CD14-positive monocyte (primary cell): ENCODE measurements around the gene LYPD6. TPM values are rescaled to one million over a fixed set of nuclear protein-coding genes. Genes with fewer than 3 reads are reported as not detected.

ENCODE experiments used
- DNase-seq, 3 donors: peaks; one replicate each; pipeline ENCODE4 v3.0.0-alpha.2; 2011 to 2022
- H2AFZ ChIP-seq: 2 replicates; pipeline ENCODE4 v1.6.0; 2012; ENCODE audit warnings: mild to moderate bottlenecking, low read depth, low read length, inconsistent platforms; ENCODE audit not compliant: insufficient read depth, poor library complexity, severe bottlenecking
- H3K27ac ChIP-seq, 2 donors: 1 replicate in 1 of 2; 2 replicates in 1 of 2; pipeline ENCODE4 v1.5.1; 2012 to 2013; ENCODE audit warnings: low read length in 2 of 2, control low read depth in 1 of 2, inconsistent platforms in 1 of 2, low read depth in 1 of 2, mild to moderate bottlenecking in 1 of 2
- H3K27me3 ChIP-seq, 2 donors: one replicate each; pipeline versions ENCODE4 v1.6.0 to v1.6.1; 2011 to 2013; ENCODE audit warnings: low read length in 2 of 2; ENCODE audit not compliant: control insufficient read depth in 2 of 2, insufficient read depth in 2 of 2
- H3K36me3 ChIP-seq, 2 donors: replicated peaks in 1 of 2; 1 replicate in 1 of 2; 2 replicates in 1 of 2; pipeline versions ENCODE4 v1.5.1 to v1.6.1; 2012 to 2013; ENCODE audit warnings: low read length in 2 of 2, control low read depth in 1 of 2, inconsistent platforms in 1 of 2, mild to moderate bottlenecking in 1 of 2; ENCODE audit not compliant: insufficient read depth in 2 of 2, control insufficient read depth in 1 of 2
- H3K4me1 ChIP-seq, 2 donors: 1 replicate in 1 of 2; 2 replicates in 1 of 2; pipeline versions ENCODE4 v1.5.1 to v1.6.1; 2012 to 2013; ENCODE audit warnings: low read length in 2 of 2, control low read depth in 1 of 2, inconsistent platforms in 1 of 2, mild to moderate bottlenecking in 1 of 2, moderate library complexity in 1 of 2; ENCODE audit not compliant: insufficient read depth in 2 of 2, control insufficient read depth in 1 of 2
- H3K4me2 ChIP-seq: replicated peaks from 2 replicates; pipeline ENCODE3; 2012; ENCODE audit warnings: low read length, moderate library complexity, mild to moderate bottlenecking; ENCODE audit not compliant: poor library complexity, severe bottlenecking; ENCODE audit errors: extremely low read depth
- H3K4me3 ChIP-seq, 3 experiments: fragments of 200-600 bp in 1 of 3; sonication (generic) in 1 of 3; replicated peaks in 1 of 3; 1 replicate in 2 of 3; 2 replicates in 1 of 3; pipeline ENCODE4 v1.5.1; 2011 to 2013; ENCODE audit warnings: low read length in 3 of 3, mild to moderate bottlenecking in 3 of 3, control low read depth in 2 of 3, low read depth in 2 of 3, inconsistent platforms in 1 of 3, moderate library complexity in 1 of 3
- H3K79me2 ChIP-seq: 2 replicates; pipeline ENCODE4 v1.6.0; 2012; ENCODE audit warnings: mild to moderate bottlenecking, control low read depth, inconsistent platforms, low read length, moderate library complexity; ENCODE audit not compliant: insufficient read depth
- H3K9ac ChIP-seq: 2 replicates; pipeline ENCODE4 v1.6.0; 2017; ENCODE audit warnings: low read length, mild to moderate bottlenecking; ENCODE audit not compliant: insufficient read depth, poor library complexity, severe bottlenecking
- H3K9me3 ChIP-seq, 2 donors: replicated peaks in 1 of 2; 1 replicate in 1 of 2; 2 replicates in 1 of 2; pipeline versions ENCODE4 v1.5.1 to v1.6.1; 2012 to 2013; ENCODE audit warnings: low read length in 2 of 2, control low read depth in 1 of 2; ENCODE audit not compliant: control insufficient read depth in 1 of 2, insufficient read depth in 1 of 2
- H4K20me1 ChIP-seq: 2 replicates; pipeline ENCODE4 v1.6.0; 2012; ENCODE audit warnings: mild to moderate bottlenecking, low read length, control low read depth, moderate library complexity; ENCODE audit not compliant: insufficient read depth
- H3K27ac Mint-ChIP-seq, 7 donors: one replicate each; pipeline ENCODE4 v1.8.0; 2020; ENCODE audit warnings: mild to moderate bottlenecking in 7 of 7, mixed read lengths in 7 of 7, moderate library complexity in 6 of 7, inconsistent platforms in 2 of 7
- H3K27me3 Mint-ChIP-seq, 3 donors: one replicate each; pipeline ENCODE4 v1.8.0; 2021 to 2022; ENCODE audit warnings: low read depth in 3 of 3, mild to moderate bottlenecking in 3 of 3, mixed read lengths in 3 of 3, moderate library complexity in 3 of 3, inconsistent platforms in 1 of 3
- H3K36me3 Mint-ChIP-seq, 2 donors: one replicate each; pipeline ENCODE4 v1.8.0; 2020; ENCODE audit warnings: mixed read lengths in 2 of 2, inconsistent platforms in 1 of 2, mild to moderate bottlenecking in 1 of 2
- H3K4me1 Mint-ChIP-seq: one replicate; pipeline ENCODE4 v1.8.0; 2020; ENCODE audit warnings: mild to moderate bottlenecking, mixed read lengths
- H3K4me3 Mint-ChIP-seq, 2 donors: one replicate each; pipeline ENCODE4 v1.8.0; 2020; ENCODE audit warnings: mild to moderate bottlenecking in 2 of 2, mixed read lengths in 2 of 2, moderate library complexity in 1 of 2
- H3K9me3 Mint-ChIP-seq, 7 donors: one replicate each; pipeline ENCODE4 v1.8.0; 2020 to 2022; ENCODE audit warnings: mixed read lengths in 7 of 7, mild to moderate bottlenecking in 6 of 7, moderate library complexity in 6 of 7, inconsistent platforms in 2 of 7
- WGBS: methylation state at CpG from one replicate; pipeline ENCODE4 v1.1.5; 2013; ENCODE audit warnings: missing lambda C conversion rate; ENCODE audit not compliant: insufficient coverage; 5-methylcytosine and 5-hydroxymethylcytosine counted together
- intact Hi-C, 2 donors: fragments of 100-400 bp; cut with micrococcal nuclease; formaldehyde crosslinking; loops; one replicate each; pipeline versions ENCODE4 v1.15.0 to v1.15.1; 2023
- polyA plus RNA-seq, 3 donors: library from polyadenylated mRNA; depleted of rRNA in 1 of 3; unstranded in 2 of 3; stranded (reverse) in 1 of 3; fragments of 300-500 nt in 2 of 3; fragments of >200 nt in 1 of 3; fragmentation: Illumina TruSeq in 2 of 3; gene quantifications; 1 replicate in 2 of 3; 2 replicates in 1 of 3; pipeline ENCODE4 v1.2.3, GENCODE V29; 2012 to 2021
- TF ChIP-seq, protein P1 (sequence below): fragments of 200-600 bp; IDR thresholded peaks from one replicate; pipeline ENCODE4 v1.8.0; 2022; ENCODE audit warnings: antibody characterized with exemption, mild to moderate bottlenecking

Gene LYPD6
- polyA plus RNA-seq, 3 donors: not detected

DNA sequence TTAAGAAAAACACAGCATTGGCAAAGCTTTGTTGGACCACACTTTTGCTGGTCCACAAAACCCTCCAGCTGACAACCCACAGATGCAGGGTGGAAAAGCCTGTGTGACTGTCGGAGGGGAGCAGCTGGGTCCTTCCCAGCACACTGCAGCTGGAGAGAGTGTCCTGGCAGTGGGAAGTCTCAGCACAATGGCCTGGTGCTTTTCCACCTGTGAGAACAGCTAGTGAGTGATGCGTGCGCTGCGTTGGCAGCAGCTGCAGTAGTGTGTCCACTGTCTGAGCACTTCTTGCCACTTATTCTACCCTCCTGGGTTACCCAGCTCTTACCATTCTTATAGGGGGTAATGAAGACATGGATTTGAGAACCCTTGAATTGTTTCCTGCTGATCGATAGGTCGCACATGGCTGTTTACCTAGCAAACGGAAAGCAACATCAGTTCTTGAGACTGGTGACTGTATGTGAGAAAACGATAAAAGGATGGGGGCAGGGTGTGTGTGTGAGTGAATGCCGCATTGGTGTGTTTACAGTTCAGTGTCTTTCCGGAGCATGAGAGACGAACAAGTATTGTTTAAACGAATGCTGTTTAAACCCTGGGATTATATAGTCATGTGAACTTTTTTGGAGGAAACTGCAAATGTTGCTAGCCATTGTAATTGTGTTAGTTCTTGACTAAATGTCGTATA is 69.7 kb downstream of the LYPD6 start:
- 100% methylated on average over 5 of the region's 13 CpGs for WGBS
- intact Hi-C loops: no loop called here
- DNase-seq: no peak

DNA sequence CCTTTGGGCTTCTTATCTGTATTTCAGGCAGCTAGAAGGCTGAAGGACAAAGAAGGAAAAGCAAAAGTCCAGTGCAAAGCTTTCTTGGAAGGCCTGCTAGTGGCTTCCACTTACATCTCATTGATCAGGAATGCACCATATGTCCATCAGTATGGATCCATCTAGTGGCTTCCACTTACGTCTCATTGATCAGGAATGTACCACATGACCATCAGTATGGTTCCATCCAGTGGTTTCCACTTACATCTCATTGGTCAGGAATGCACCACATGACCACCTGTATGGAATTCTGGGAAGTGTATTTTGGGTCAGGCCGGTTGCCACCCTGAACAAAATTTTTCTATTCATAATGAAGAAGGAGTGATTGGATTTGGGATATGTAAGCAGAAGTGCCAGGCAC is 70.6 kb downstream of the LYPD6 start:
- Histone ChIP-seq H3K9ac (no peak overlapping the region), H2AFZ (no peak overlapping the region), H3K27ac (no peak overlapping the region), H3K4me1 (no peaks in the 10 kb centered on the region), H3K4me2 (no peak overlapping the region), H3K27me3 (no peaks in the 10 kb centered on the region), H3K79me2 (no peaks in the 10 kb centered on the region), H4K20me1 (no peaks in the 10 kb centered on the region), H3K9me3 (no peaks in the 10 kb centered on the region), H3K36me3 (no peaks in the 10 kb centered on the region), H3K4me3 (no peak overlapping the region)
- no peak overlapping the region for H3K4me3 Mint-ChIP-seq
- no CpG with 5 or more reads among the region's 2 CpGs for WGBS
- no peaks in the 10 kb centered on the region for H3K36me3 Mint-ChIP-seq
- H3K27me3 Mint-ChIP-seq: peaks cover 0 to 3% (median 1%) of the 10 kb centered on the region in 3 donors
- DNase-seq: no peak
- TF ChIP-seq, protein P1, sequence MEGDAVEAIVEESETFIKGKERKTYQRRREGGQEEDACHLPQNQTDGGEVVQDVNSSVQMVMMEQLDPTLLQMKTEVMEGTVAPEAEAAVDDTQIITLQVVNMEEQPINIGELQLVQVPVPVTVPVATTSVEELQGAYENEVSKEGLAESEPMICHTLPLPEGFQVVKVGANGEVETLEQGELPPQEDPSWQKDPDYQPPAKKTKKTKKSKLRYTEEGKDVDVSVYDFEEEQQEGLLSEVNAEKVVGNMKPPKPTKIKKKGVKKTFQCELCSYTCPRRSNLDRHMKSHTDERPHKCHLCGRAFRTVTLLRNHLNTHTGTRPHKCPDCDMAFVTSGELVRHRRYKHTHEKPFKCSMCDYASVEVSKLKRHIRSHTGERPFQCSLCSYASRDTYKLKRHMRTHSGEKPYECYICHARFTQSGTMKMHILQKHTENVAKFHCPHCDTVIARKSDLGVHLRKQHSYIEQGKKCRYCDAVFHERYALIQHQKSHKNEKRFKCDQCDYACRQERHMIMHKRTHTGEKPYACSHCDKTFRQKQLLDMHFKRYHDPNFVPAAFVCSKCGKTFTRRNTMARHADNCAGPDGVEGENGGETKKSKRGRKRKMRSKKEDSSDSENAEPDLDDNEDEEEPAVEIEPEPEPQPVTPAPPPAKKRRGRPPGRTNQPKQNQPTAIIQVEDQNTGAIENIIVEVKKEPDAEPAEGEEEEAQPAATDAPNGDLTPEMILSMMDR: no peak
- peaks cover 0 to 5% (median 4%) of the 10 kb centered on the region in 7 donors for H3K9me3 Mint-ChIP-seq
- intact Hi-C loops: no loop called here
- H3K4me1 Mint-ChIP-seq: no peaks in the 10 kb centered on the region
- H3K27ac Mint-ChIP-seq: peak overlapping the region in 1 of 7 donors; percentile 36

More for the DNA sequence above, 69.7 kb downstream of the LYPD6 start:
- Histone ChIP-seq H3K36me3 (no peaks in the 10 kb centered on the region), H3K4me2 (no peak overlapping the region), H3K27ac (no peak overlapping the region), H3K4me3 (no peak overlapping the region), H2AFZ (no peak overlapping the region), H4K20me1 (no peaks in the 10 kb centered on the region), H3K4me1 (no peaks in the 10 kb centered on the region), H3K27me3 (no peaks in the 10 kb centered on the region), H3K9ac (no peak overlapping the region), H3K79me2 (no peaks in the 10 kb centered on the region), H3K9me3 (no peaks in the 10 kb centered on the region)
- Mint-ChIP-seq H3K27ac (no peak overlapping the region), H3K9me3 (peaks cover 0 to 5% (median 2%) of the 10 kb centered on the region in 7 donors), H3K4me1 (no peaks in the 10 kb centered on the region), H3K4me3 (no peak overlapping the region), H3K27me3 (peaks cover 0 to 3% (median 1%) of the 10 kb centered on the region in 3 donors), H3K36me3 (no peaks in the 10 kb centered on the region)
- TF ChIP-seq, protein P1: no peak
